Endodermal cell (in vitro differentiated cells): Measurements from ENCODE around the gene SNCA. TPM values are rescaled to one million over a fixed set of nuclear protein-coding genes. Genes with fewer than 3 reads are reported as not detected.

Experiments
- DNase-seq: peaks from one replicate; pipeline ENCODE4 v3.0.0-alpha.2; 2017
- H3K27ac ChIP-seq: 2 replicates; pipeline ENCODE4 v1.5.1; 2013; ENCODE audit warnings: mild to moderate bottlenecking, low read depth, low read length, moderate library complexity
- H3K27me3 ChIP-seq: 2 replicates; pipeline ENCODE4 v1.6.1; 2013; ENCODE audit warnings: mild to moderate bottlenecking, low read length, moderate library complexity; ENCODE audit not compliant: insufficient read depth, control insufficient read depth, poor library complexity, severe bottlenecking
- H3K36me3 ChIP-seq: 2 replicates; pipeline ENCODE4 v1.7.0; 2013; ENCODE audit warnings: mild to moderate bottlenecking, low read length, moderate library complexity; ENCODE audit not compliant: control insufficient read depth, insufficient read depth
- H3K4me1 ChIP-seq: one replicate; pipeline ENCODE4 v1.7.0; 2013; ENCODE audit warnings: low read length; ENCODE audit not compliant: control insufficient read depth, insufficient read depth
- H3K4me3 ChIP-seq: 2 replicates; pipeline ENCODE4 v1.5.1; 2013; ENCODE audit warnings: mild to moderate bottlenecking, low read length, moderate library complexity
- H3K9ac ChIP-seq: 2 replicates; pipeline ENCODE4 v1.6.1; 2013; ENCODE audit warnings: mild to moderate bottlenecking, low read length, moderate library complexity; ENCODE audit not compliant: poor library complexity, severe bottlenecking; ENCODE audit errors: extremely low read depth
- H3K9me3 ChIP-seq: 2 replicates; pipeline ENCODE4 v1.6.1; 2013; ENCODE audit warnings: mild to moderate bottlenecking, low read length, moderate library complexity; ENCODE audit not compliant: control insufficient read depth
- H3K27ac Mint-ChIP-seq: 2 replicates; pipeline ENCODE4 v1.8.0; 2020; ENCODE audit warnings: mixed read lengths
- H3K27me3 Mint-ChIP-seq: 2 replicates; pipeline ENCODE4 v1.8.0; 2021; ENCODE audit warnings: mild to moderate bottlenecking, mixed read lengths; ENCODE audit not compliant: insufficient read depth
- H3K36me3 Mint-ChIP-seq: 2 replicates; pipeline ENCODE4 v1.8.0; 2020; ENCODE audit warnings: low read depth, mixed read lengths
- H3K4me1 Mint-ChIP-seq: 2 replicates; pipeline ENCODE4 v1.8.0; 2020; ENCODE audit warnings: mixed read lengths
- H3K4me3 Mint-ChIP-seq: 2 replicates; pipeline ENCODE4 v1.8.0; 2020; ENCODE audit warnings: mild to moderate bottlenecking, moderate library complexity, mixed read lengths
- H3K9me3 Mint-ChIP-seq: 2 replicates; pipeline ENCODE4 v1.8.0; 2020; ENCODE audit warnings: mild to moderate bottlenecking, mixed read lengths
- WGBS, 2 experiments: methylation state at CpG; one replicate each; pipeline versions ENCODE4 v1.1.5 to v1.1.7; 2013; ENCODE audit warnings: missing lambda C conversion rate in 2 of 2, mixed read lengths in 1 of 2; ENCODE audit not compliant: insufficient coverage in 1 of 2, insufficient read length in 1 of 2; 5-methylcytosine and 5-hydroxymethylcytosine counted together
- total RNA-seq, 2 donors: library from RNA; stranded (reverse); fragmentation: NEBNext Ultra II Directional in 1 of 2; extraction: Animal tissue kit (Norgen Biotek cat#: 25700) in 1 of 2; gene quantifications; 2 replicates in 1 of 2; 3 replicates in 1 of 2; pipeline ENCODE4 v1.2.1, GENCODE V29; 2021
- TF ChIP-seq, protein P1 (sequence below): fragments of 200-600 bp; sonication (generic); conservative IDR thresholded peaks from 2 replicates; pipeline ENCODE4 v1.5.0; 2021; ENCODE audit warnings: antibody characterized with exemption, mild to moderate bottlenecking

SNCA gene
- total RNA-seq, 2 donors from 2014 or later, result 11.3 to 13.5 TPM

DNA sequence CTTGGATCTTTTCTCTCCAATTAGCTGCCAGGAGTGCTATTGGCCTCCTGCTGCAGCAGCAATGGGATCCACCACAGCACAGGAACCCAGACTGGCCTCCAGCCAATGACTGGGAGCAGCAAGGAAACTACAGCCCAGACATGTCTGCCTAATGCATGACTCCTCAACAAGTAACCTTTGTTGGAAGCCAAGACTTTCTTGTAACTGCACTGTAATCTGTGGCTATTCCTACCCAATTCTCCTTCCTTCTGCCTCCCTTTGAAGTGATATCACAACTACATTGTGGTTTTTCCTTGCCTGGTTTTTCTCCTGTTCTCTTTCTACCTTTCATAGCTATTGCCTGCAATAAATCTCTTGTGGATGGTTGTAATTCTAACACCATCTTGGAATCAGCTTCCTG lies 39.8 kb downstream of the SNCA start:
- Histone ChIP-seq H3K9me3 (no peaks in the 10 kb centered on the region), H3K4me3 (no peak overlapping the region), H3K4me1 (no peaks in the 10 kb centered on the region), H3K27me3 (no peaks in the 10 kb centered on the region), H3K27ac (no peak overlapping the region), H3K9ac (no peak overlapping the region), H3K36me3 (no peaks in the 10 kb centered on the region)
- H3K27ac Mint-ChIP-seq, result no peak overlapping the region
- H3K27me3 Mint-ChIP-seq, result no peaks in the 10 kb centered on the region
- TF ChIP-seq, protein P1, sequence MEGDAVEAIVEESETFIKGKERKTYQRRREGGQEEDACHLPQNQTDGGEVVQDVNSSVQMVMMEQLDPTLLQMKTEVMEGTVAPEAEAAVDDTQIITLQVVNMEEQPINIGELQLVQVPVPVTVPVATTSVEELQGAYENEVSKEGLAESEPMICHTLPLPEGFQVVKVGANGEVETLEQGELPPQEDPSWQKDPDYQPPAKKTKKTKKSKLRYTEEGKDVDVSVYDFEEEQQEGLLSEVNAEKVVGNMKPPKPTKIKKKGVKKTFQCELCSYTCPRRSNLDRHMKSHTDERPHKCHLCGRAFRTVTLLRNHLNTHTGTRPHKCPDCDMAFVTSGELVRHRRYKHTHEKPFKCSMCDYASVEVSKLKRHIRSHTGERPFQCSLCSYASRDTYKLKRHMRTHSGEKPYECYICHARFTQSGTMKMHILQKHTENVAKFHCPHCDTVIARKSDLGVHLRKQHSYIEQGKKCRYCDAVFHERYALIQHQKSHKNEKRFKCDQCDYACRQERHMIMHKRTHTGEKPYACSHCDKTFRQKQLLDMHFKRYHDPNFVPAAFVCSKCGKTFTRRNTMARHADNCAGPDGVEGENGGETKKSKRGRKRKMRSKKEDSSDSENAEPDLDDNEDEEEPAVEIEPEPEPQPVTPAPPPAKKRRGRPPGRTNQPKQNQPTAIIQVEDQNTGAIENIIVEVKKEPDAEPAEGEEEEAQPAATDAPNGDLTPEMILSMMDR, result no peak
- DNase-seq, result no peak
- no peaks in the 10 kb centered on the region for H3K36me3 Mint-ChIP-seq
- H3K9me3 Mint-ChIP-seq, result no peaks in the 10 kb centered on the region
- no peaks in the 10 kb centered on the region for H3K4me1 Mint-ChIP-seq
- no peak overlapping the region for H3K4me3 Mint-ChIP-seq

DNA sequence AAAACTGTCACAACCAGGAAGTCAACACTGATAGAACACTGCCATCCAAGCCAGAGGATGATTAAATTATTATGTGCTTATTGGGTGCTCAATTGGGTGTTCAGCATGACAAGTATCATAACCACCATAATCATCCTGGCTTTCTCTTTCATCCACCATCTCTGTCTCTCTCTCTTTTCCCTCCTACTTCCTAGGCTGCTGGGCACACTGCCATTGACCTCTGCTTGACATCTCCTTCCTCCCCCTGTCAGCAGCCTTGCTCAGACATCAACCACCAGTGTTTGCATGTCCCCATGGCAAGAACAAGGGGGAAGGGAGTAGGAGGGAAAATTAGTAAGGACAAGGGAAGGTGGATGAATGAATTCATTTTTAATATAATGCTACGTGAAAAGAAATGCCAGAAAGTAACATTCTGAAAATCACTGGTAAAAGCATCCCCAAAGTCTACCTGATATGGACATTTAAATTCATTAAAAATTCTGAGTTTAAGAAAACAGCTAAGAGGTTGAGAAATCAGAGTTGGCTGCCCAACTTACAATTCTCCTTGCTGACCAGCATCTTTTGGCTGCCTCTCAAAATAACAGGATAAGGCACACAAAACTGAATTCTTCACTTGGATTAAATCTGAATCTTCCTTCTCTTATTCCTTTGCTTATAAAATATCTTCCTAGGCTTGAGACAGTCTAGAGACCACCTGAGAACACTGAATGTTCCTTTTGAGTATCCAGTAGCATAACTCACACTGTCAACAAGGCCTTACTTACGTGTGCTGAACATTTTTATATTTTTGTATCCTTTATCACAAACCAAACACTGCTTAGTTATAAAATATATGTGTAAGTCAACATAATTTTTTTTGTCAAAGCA lies 48.5 kb downstream of the SNCA start:
- TF ChIP-seq, protein P1, result no peak
- no peak overlapping the region for H3K4me3 ChIP-seq
- H3K27ac Mint-ChIP-seq, result no peak overlapping the region
- H3K27me3 Mint-ChIP-seq, result no peaks in the 10 kb centered on the region
- H3K4me1 ChIP-seq, result no peaks in the 10 kb centered on the region
- H3K9me3 ChIP-seq, result no peaks in the 10 kb centered on the region
- H3K27me3 ChIP-seq, result no peaks in the 10 kb centered on the region
- H3K4me3 Mint-ChIP-seq, result no peak overlapping the region
- 69% methylated on average over 2 of the region's 2 CpGs; no CpG with 5 or more reads in 1 of the 2 experiments for WGBS, 2 experiments
- no peak overlapping the region for H3K9ac ChIP-seq
- H3K36me3 Mint-ChIP-seq, result no peaks in the 10 kb centered on the region
- no peak overlapping the region for H3K27ac ChIP-seq
- H3K36me3 ChIP-seq, result no peaks in the 10 kb centered on the region
- no peaks in the 10 kb centered on the region for H3K4me1 Mint-ChIP-seq
- H3K9me3 Mint-ChIP-seq, result no peaks in the 10 kb centered on the region
- no peak for DNase-seq

DNA sequence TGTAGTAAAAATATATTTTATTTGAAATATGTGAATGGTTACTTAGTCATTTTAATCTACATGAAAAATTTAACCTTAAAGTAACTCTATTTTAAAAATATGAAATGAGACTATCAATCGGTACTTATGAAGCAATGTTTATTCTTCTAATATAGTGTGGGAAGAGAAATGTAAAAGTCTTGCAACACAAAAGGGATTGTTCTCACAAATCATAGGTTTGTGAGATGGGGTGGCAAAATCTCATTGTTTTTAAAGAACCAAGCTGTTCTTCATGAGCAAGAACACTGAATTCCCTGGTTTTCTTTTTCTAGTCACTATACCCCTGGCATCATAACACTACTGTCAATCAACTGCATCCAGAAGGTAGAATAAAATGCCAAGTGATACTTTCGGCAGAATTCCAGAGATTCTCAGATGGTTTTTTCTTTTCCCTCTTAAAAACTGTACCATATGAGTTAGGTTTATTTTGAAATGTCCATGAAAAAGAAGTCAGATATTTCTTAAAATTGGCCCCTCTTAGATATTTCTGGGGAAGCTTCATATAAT lies 52.2 kb downstream of the SNCA start:
- Histone ChIP-seq H3K9ac (no peak overlapping the region), H3K4me1 (no peaks in the 10 kb centered on the region), H3K27ac (no peak overlapping the region), H3K36me3 (no peaks in the 10 kb centered on the region), H3K4me3 (no peak overlapping the region), H3K9me3 (no peaks in the 10 kb centered on the region), H3K27me3 (no peaks in the 10 kb centered on the region)
- WGBS, 2 experiments, result 93% methylated on average over 2 of the region's 2 CpGs; no CpG with 5 or more reads in 1 of the 2 experiments
- Mint-ChIP-seq H3K4me3 (no peak overlapping the region), H3K4me1 (no peaks in the 10 kb centered on the region), H3K27ac (no peak overlapping the region), H3K36me3 (no peaks in the 10 kb centered on the region), H3K9me3 (no peaks in the 10 kb centered on the region), H3K27me3 (no peaks in the 10 kb centered on the region)
- TF ChIP-seq, protein P1, result no peak
- no peak for DNase-seq
